Mesendoderm (in vitro differentiated cells): ENCODE results near the gene TUBAL3.

ENCODE experiments used
- DNase-seq: peaks from one replicate; pipeline ENCODE4 v3.0.0; 2013
- H2AK5ac ChIP-seq: 2 replicates; pipeline ENCODE4 v1.6.1; 2013; ENCODE audit warnings: low read length, inconsistent platforms
- H2BK120ac ChIP-seq: 2 replicates; pipeline ENCODE4 v1.6.1; 2013; ENCODE audit warnings: low read depth, mild to moderate bottlenecking, low read length, moderate library complexity, mixed read lengths
- H2BK15ac ChIP-seq: replicated peaks from 2 replicates; pipeline ENCODE4 v1.6.1; 2013; ENCODE audit warnings: low read depth, mild to moderate bottlenecking, moderate library complexity
- H2BK5ac ChIP-seq: 2 replicates; pipeline ENCODE4 v1.6.1; 2013; ENCODE audit warnings: low read length, inconsistent platforms
- H3K18ac ChIP-seq: 2 replicates; pipeline ENCODE4 v1.6.1; 2013; ENCODE audit warnings: mild to moderate bottlenecking, low read length, mixed read lengths
- H3K23ac ChIP-seq: one replicate; pipeline ENCODE4 v1.6.1; 2013; ENCODE audit warnings: low read length
- H3K27ac ChIP-seq: 2 replicates; pipeline ENCODE4 v1.5.1; 2013; ENCODE audit warnings: low read depth, mild to moderate bottlenecking, inconsistent platforms, low read length, moderate library complexity
- H3K27me3 ChIP-seq: 2 replicates; pipeline ENCODE4 v1.6.1; 2013; ENCODE audit warnings: low read length, control low read depth, mild to moderate bottlenecking, inconsistent platforms; ENCODE audit not compliant: insufficient read depth, poor library complexity
- H3K36me3 ChIP-seq: 2 replicates; pipeline ENCODE4 v1.6.1; 2013; ENCODE audit warnings: low read length, inconsistent platforms; ENCODE audit not compliant: control insufficient read depth, insufficient read depth
- H3K4ac ChIP-seq: one replicate; pipeline ENCODE4 v1.6.1; 2013; ENCODE audit warnings: low read depth, mild to moderate bottlenecking, low read length, moderate library complexity
- H3K4me1 ChIP-seq: 2 replicates; pipeline ENCODE4 v1.6.1; 2013; ENCODE audit warnings: low read depth, low read length, inconsistent platforms; ENCODE audit not compliant: control insufficient read depth
- H3K4me2 ChIP-seq: 2 replicates; pipeline ENCODE4 v1.6.1; 2013; ENCODE audit warnings: low read length
- H3K4me3 ChIP-seq: 2 replicates; pipeline ENCODE4 v1.5.1; 2013; ENCODE audit warnings: mild to moderate bottlenecking, low read length
- H3K56ac ChIP-seq: one replicate; pipeline ENCODE4 v1.6.1; 2013; ENCODE audit warnings: low read length
- H3K79me1 ChIP-seq: 2 replicates; pipeline ENCODE4 v1.6.1; 2013; ENCODE audit warnings: low read length, inconsistent platforms
- H3K79me2 ChIP-seq: 2 replicates; pipeline ENCODE4 v1.6.1; 2013; ENCODE audit warnings: mild to moderate bottlenecking, low read length; ENCODE audit not compliant: control insufficient read depth, insufficient read depth
- H3K9ac ChIP-seq: 2 replicates; pipeline ENCODE4 v1.6.1; 2013; ENCODE audit warnings: low read length, inconsistent platforms
- H4K5ac ChIP-seq: one replicate; pipeline ENCODE4 v1.6.1; 2013; ENCODE audit warnings: low read length
- H4K8ac ChIP-seq: one replicate; pipeline ENCODE4 v1.6.1; 2013; ENCODE audit warnings: low read depth, mild to moderate bottlenecking, control low read depth, low read length, moderate library complexity
- WGBS: extraction: QIAGEN DNeasy Blood & Tissue Kit; methylation state at CpG from one replicate; pipeline ENCODE4 v1.1.7; 2013; ENCODE audit warnings: low lambda C conversion rate, missing lambda C conversion rate; ENCODE audit not compliant: insufficient coverage; ENCODE audit errors: extremely low coverage; 5-methylcytosine and 5-hydroxymethylcytosine counted together

Gene TUBAL3

GRCh38 chr10:5442990-5443370, 38.4 kb upstream of the TUBAL3 start:
- Histone ChIP-seq H3K18ac (no peak overlapping the region), H2AK5ac (no peak overlapping the region), H3K4me3 (no peak overlapping the region), H3K79me1 (peaks cover 4% of the 10 kb centered on the region), H3K27me3 (no peaks in the 10 kb centered on the region), H4K8ac (no peak overlapping the region), H3K36me3 (no peaks in the 10 kb centered on the region), H2BK15ac (no peak overlapping the region), H3K4me1 (no peaks in the 10 kb centered on the region), H3K9ac (no peak overlapping the region), H3K4me2 (no peak overlapping the region), H3K23ac (no peak overlapping the region), H3K4ac (no peak overlapping the region), H2BK120ac (no peak overlapping the region), H3K56ac (no peak overlapping the region), H2BK5ac (no peak overlapping the region), H3K27ac (no peak overlapping the region), H4K5ac (no peak overlapping the region), H3K79me2 (peaks cover 3% of the 10 kb centered on the region)
- WGBS = no CpG with 5 or more reads among the region's 1 CpG
- DNase-seq = no peak

GRCh38 chr10:5442065-5442989, 37.7 kb upstream of the TUBAL3 start:
- H3K36me3 ChIP-seq = no peaks in the 10 kb centered on the region
- H4K5ac ChIP-seq = no peak overlapping the region
- H3K27ac ChIP-seq = no peak overlapping the region
- H2BK15ac ChIP-seq = no peak overlapping the region
- H3K4ac ChIP-seq = no peak overlapping the region
- H3K23ac ChIP-seq = no peak overlapping the region
- DNase-seq = peak; percentile 39
- WGBS = no CpG with 5 or more reads among the region's 9 CpGs
- no peak overlapping the region for H3K9ac ChIP-seq
- H2BK5ac ChIP-seq = no peak overlapping the region
- no peak overlapping the region for H3K18ac ChIP-seq
- H3K4me2 ChIP-seq = no peak overlapping the region
- no peaks in the 10 kb centered on the region for H3K27me3 ChIP-seq
- no peak overlapping the region for H3K4me3 ChIP-seq
- no peak overlapping the region for H2BK120ac ChIP-seq
- no peaks in the 10 kb centered on the region for H3K4me1 ChIP-seq
- no peak overlapping the region for H4K8ac ChIP-seq
- H3K56ac ChIP-seq = no peak overlapping the region
- peaks cover 4% of the 10 kb centered on the region for H3K79me1 ChIP-seq
- H2AK5ac ChIP-seq = no peak overlapping the region
- no peaks in the 10 kb centered on the region for H3K79me2 ChIP-seq

- H2BK15ac ChIP-seq = no peak overlapping the region
- DNase-seq = no peak
- no peak overlapping the region for H3K18ac ChIP-seq
- no peak overlapping the region for H2BK120ac ChIP-seq
- H3K23ac ChIP-seq = no peak overlapping the region
- no peaks in the 10 kb centered on the region for H3K4me1 ChIP-seq
- H3K79me1 ChIP-seq = peaks cover 6% of the 10 kb centered on the region
- no peak overlapping the region for H3K27ac ChIP-seq
- H3K4ac ChIP-seq = no peak overlapping the region
- no peaks in the 10 kb centered on the region for H3K36me3 ChIP-seq
- no peak overlapping the region for H2AK5ac ChIP-seq
- no peak overlapping the region for H3K4me3 ChIP-seq
- no peak overlapping the region for H3K9ac ChIP-seq
- H4K5ac ChIP-seq = no peak overlapping the region
- H4K8ac ChIP-seq = no peak overlapping the region
- H3K79me2 ChIP-seq = peaks cover 2% of the 10 kb centered on the region
- no peak overlapping the region for H2BK5ac ChIP-seq
- no peaks in the 10 kb centered on the region for H3K27me3 ChIP-seq
- no peak overlapping the region for H3K4me2 ChIP-seq
- H3K56ac ChIP-seq = no peak overlapping the region
- no CpG with 5 or more reads among the region's 4 CpGs for WGBS
Measured at GRCh38 chr10:5441106-5441505, 36.5 kb upstream of the TUBAL3 start.

- peaks cover 2% of the 10 kb centered on the region for H3K79me2 ChIP-seq
- H3K56ac ChIP-seq = no peak overlapping the region
- H3K79me1 ChIP-seq = peaks cover 6% of the 10 kb centered on the region
- DNase-seq = no peak
- H2BK5ac ChIP-seq = no peak overlapping the region
- no peak overlapping the region for H3K27ac ChIP-seq
- no peak overlapping the region for H2BK120ac ChIP-seq
- no peak overlapping the region for H4K5ac ChIP-seq
- H3K18ac ChIP-seq = no peak overlapping the region
- WGBS = no CpG with 5 or more reads among the region's 2 CpGs
- no peak overlapping the region for H3K4me3 ChIP-seq
- no peak overlapping the region for H3K4ac ChIP-seq
- no peak overlapping the region for H2BK15ac ChIP-seq
- H3K36me3 ChIP-seq = no peaks in the 10 kb centered on the region
- H3K23ac ChIP-seq = no peak overlapping the region
- H4K8ac ChIP-seq = no peak overlapping the region
- no peaks in the 10 kb centered on the region for H3K27me3 ChIP-seq
- H2AK5ac ChIP-seq = no peak overlapping the region
- H3K9ac ChIP-seq = no peak overlapping the region
- H3K4me1 ChIP-seq = no peaks in the 10 kb centered on the region
- no peak overlapping the region for H3K4me2 ChIP-seq
Measured at GRCh38 chr10:5440206-5440605, 35.6 kb upstream of the TUBAL3 start.

- Histone ChIP-seq H3K4ac (no peak overlapping the region), H3K4me1 (no peaks in the 10 kb centered on the region), H3K23ac (no peak overlapping the region), H3K18ac (no peak overlapping the region), H3K27ac (no peak overlapping the region), H2AK5ac (no peak overlapping the region), H3K56ac (no peak overlapping the region), H4K8ac (no peak overlapping the region), H3K79me2 (peaks cover 2% of the 10 kb centered on the region), H3K9ac (no peak overlapping the region), H2BK15ac (no peak overlapping the region), H3K36me3 (no peaks in the 10 kb centered on the region), H2BK120ac (no peak overlapping the region), H4K5ac (no peak overlapping the region), H3K4me2 (no peak overlapping the region), H3K4me3 (no peak overlapping the region), H3K27me3 (no peaks in the 10 kb centered on the region), H2BK5ac (no peak overlapping the region), H3K79me1 (peaks cover 6% of the 10 kb centered on the region)
- DNase-seq = no peak
- no CpG with 5 or more reads among the region's 3 CpGs for WGBS
Measured at GRCh38 chr10:5435328-5435727, 30.7 kb upstream of the TUBAL3 start.
